ENCODE measurements around the gene GSTCD. TPM values are rescaled to one million over a fixed set of nuclear protein-coding genes. Genes with fewer than 3 reads are reported as not detected.

The GSTCD gene
- total and polyA plus RNA-seq, 2 of the 4 experiments (the other 2 are of a cell fraction) = 5.2 to 20.3 TPM

DNA sequence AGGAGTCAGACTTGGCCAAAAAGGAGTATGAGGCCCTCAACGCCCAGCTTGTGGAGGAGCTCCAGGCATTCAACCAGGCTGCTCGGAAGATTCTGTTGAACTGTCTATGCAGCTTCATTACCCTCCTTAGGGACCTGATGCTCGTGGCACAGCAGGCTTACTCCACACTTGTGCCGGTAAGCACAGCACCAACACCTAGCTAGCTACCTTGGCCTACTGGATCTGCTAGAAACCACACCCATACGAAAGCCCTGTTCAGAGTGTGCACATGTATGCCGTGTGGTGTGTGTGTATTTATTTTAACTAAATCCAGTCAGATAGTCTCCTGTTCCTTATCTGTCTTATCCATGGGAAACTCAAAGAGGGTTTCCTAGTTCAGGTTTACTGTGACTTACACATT, 49.4 kb upstream of the GSTCD start:
- H2BK5ac ChIP-seq (ENCODE audit: low read depth, low read length, poor library complexity, severe bottlenecking) = no peak overlapping the region
- no peak overlapping the region for H2AFZ ChIP-seq (replicated peaks; ENCODE audit: low read length, poor library complexity)
- no peak overlapping the region for H2AK9ac ChIP-seq (replicated peaks; ENCODE audit: low read depth, low read length, poor library complexity)
- no CpG with 5 or more reads among the region's 6 CpGs for WGBS, 2 experiments (ENCODE audit: extremely low coverage in 2 of 2, insufficient read length in 1 of 2)
- no peaks in the 10 kb centered on the region for H3K36me3 ChIP-seq (ENCODE audit: control insufficient read depth, insufficient read depth, low read length)
- no peak overlapping the region for H4K8ac ChIP-seq (ENCODE audit: low read depth in 2 of 2, low read length in 2 of 2)
- H2AK5ac ChIP-seq (ENCODE audit: low read depth, low read length) = no peak overlapping the region
- no peaks in the 10 kb centered on the region for H3K9me1 ChIP-seq (ENCODE audit: insufficient read depth, low read length)
- ATAC-seq (ENCODE audit: low read depth) (no peak), DNase-seq (no peak)
- ChIA-PET CTCF (no interaction called here), POLR2A (ENCODE audit: unreplicated experiment) (no interaction called here)
- H3K56ac ChIP-seq (ENCODE audit: extremely low read depth, insufficient read depth, low read length) = no peak overlapping the region
- no peak for TF ChIP-seq MAFK (IDR thresholded peaks at IDR 0.05; ENCODE audit: low read depth, low read length)
- TF ChIP-seq MXI1 (IDR thresholded peaks at IDR 0.05; ENCODE audit: borderline replicate concordance, low read depth, low read length) = no peak
- no peak for TF ChIP-seq CHD1 (IDR thresholded peaks at IDR 0.05; ENCODE audit: low read depth, low read length)
- no peak for TF ChIP-seq ELK1 (IDR thresholded peaks at IDR 0.05; ENCODE audit: borderline replicate concordance, low read depth, low read length)
- TF ChIP-seq RCOR1 (IDR thresholded peaks at IDR 0.05; ENCODE audit: insufficient replicate concordance, low read length) = no peak
- no peak overlapping the region for H3K27ac ChIP-seq (ENCODE audit: insufficient read depth, low read length)
- H4K91ac ChIP-seq (ENCODE audit: insufficient read depth, low read depth, low read length) = no peak overlapping the region
- no peak overlapping the region for H3K4me2 ChIP-seq (ENCODE audit: low read depth, low read length)
- H2BK120ac ChIP-seq (ENCODE audit: low read depth, low read length) = no peak overlapping the region
- no peaks in the 10 kb centered on the region for H3K27me3 ChIP-seq (ENCODE audit: control insufficient read depth, insufficient read depth, low read length)
- intact Hi-C loops (cut with micrococcal nuclease) = no loop called here
- dilution Hi-C loops (cut with HindIII; ENCODE audit: low sequenced_read_pairs, unreplicated experiment) = no loop called here
- no TSS peak for BruUV-seq (replicated peaks)
- H3K14ac ChIP-seq (replicated peaks; ENCODE audit: low read depth, low read length) = no peak overlapping the region
- H3K9me3 ChIP-seq (ENCODE audit: control insufficient read depth, insufficient read depth, low read length) = no peaks in the 10 kb centered on the region
- H3K23ac ChIP-seq (ENCODE audit: low read depth, low read length) = no peak overlapping the region
- H2BK20ac ChIP-seq (ENCODE audit: low read depth, low read length) = no peak overlapping the region
- H3K18ac ChIP-seq (ENCODE audit: low read depth, low read length) = no peak overlapping the region
- H3K9ac ChIP-seq (ENCODE audit: low read depth, low read length) = no peak overlapping the region
- H4K5ac ChIP-seq (ENCODE audit: low read depth, low read length) = no peak overlapping the region
- no peaks in the 10 kb centered on the region for H4K20me1 ChIP-seq (ENCODE audit: insufficient read depth, low read length)
- no peaks in the 10 kb centered on the region for H3K4me1 ChIP-seq (ENCODE audit: control insufficient read depth, insufficient read depth, low read length)
- no peak overlapping the region for H2BK15ac ChIP-seq (ENCODE audit: low read depth, low read length)
- in situ Hi-C loops (cut with MboI; ENCODE audit: low sequenced_read_pairs) = no loop called here
- no peak overlapping the region for H3K4me3 ChIP-seq (ENCODE audit: insufficient read depth, low read depth, low read length)
- H3K4ac ChIP-seq (ENCODE audit: low read depth, low read length) = no peak overlapping the region
- no peaks in the 10 kb centered on the region for H3K79me1 ChIP-seq (ENCODE audit: low read depth in 1 of 2, low read length in 2 of 2)

Measured in IMR-90 (cell line).